GM12878 (cell line): ENCODE data around the gene AMPH. TPM values are rescaled to one million over a fixed set of nuclear protein-coding genes. Genes with fewer than 3 reads are reported as not detected.

Source experiments
- ATAC-seq: fragments of 200-7000 bp; cut with Tn5 transposase; 3 replicates; pipeline ENCODE4 v1.9.1; 2020; ENCODE audit warnings: mild to moderate bottlenecking, moderate library complexity
- BruUV-seq: library from RNA; stranded (reverse); fragments of 400-500 nt; replicated peaks from 2 replicates; lab custom pipeline; 2021; lab: Mats Ljungman, UMichigan
- CTCF ChIA-PET: fragments of 300-600 bp; sonication (Branson Sonifier 250); formaldehyde crosslinking; extraction: SDS; loops from one replicate; lab custom pipeline; 2021; ENCODE audit warnings: inconsistent platforms; lab: Yijun Ruan, JAX
- POLR2A ChIA-PET: fragments of 350-600 bp; formaldehyde crosslinking; extraction: SDS; loops from one replicate; lab custom pipeline; 2021; ENCODE audit warnings: inconsistent platforms; lab: Charles Lee
- RAD21 ChIA-PET: fragments of 300-600 bp; sonication (Branson Sonifier 250); formaldehyde crosslinking; loops from one replicate; lab custom pipeline; 2023; ENCODE audit warnings: antibody characterized with exemption; ENCODE audit not compliant: unreplicated experiment; lab: Charles Lee
- SMC1A ChIA-PET: fragments of 300-600 bp; sonication (Branson Sonifier 250); formaldehyde crosslinking; loops from one replicate; lab custom pipeline; 2023; ENCODE audit not compliant: unreplicated experiment, uncharacterized antibody; lab: Charles Lee
- DNase-seq: peaks from one replicate; pipeline ENCODE4 v3.0.0-alpha.2; 2011; ENCODE audit warnings: low read depth, low spot score
- FAIRE-seq: peaks from 3 replicates; lab custom pipeline; 2011; peaks lifted over from hg19 to GRCh38; lab: Jason Lieb, UNC
- H2AFZ ChIP-seq: 2 replicates; pipeline ENCODE4 v1.6.0; 2011; ENCODE audit warnings: low read depth, low read length, control low read depth; ENCODE audit not compliant: control insufficient read depth
- H3K27ac ChIP-seq: 2 replicates; pipeline ENCODE4 v1.5.1; 2011; ENCODE audit warnings: control low read depth; ENCODE audit not compliant: control insufficient read depth, insufficient read depth
- H3K27me3 ChIP-seq, 2 experiments: replicated peaks in 1 of 2; 2 replicates each; pipeline versions ENCODE4 v1.6.0 to v1.6.1; 2011; ENCODE audit warnings: low read length in 1 of 2; ENCODE audit not compliant: control insufficient read depth in 2 of 2, insufficient read depth in 2 of 2
- H3K36me3 ChIP-seq, 2 experiments: 2 replicates each; pipeline ENCODE4 v1.5.1; 2011; ENCODE audit warnings: low read length in 1 of 2; ENCODE audit not compliant: control insufficient read depth in 2 of 2, insufficient read depth in 2 of 2
- H3K4me1 ChIP-seq: 2 replicates; pipeline ENCODE4 v1.6.1; 2011; ENCODE audit warnings: mild to moderate bottlenecking, low read length, moderate library complexity, mixed read lengths; ENCODE audit not compliant: control insufficient read depth, insufficient read depth
- H3K4me2 ChIP-seq: 2 replicates; pipeline ENCODE4 v1.6.0; 2011; ENCODE audit warnings: control low read depth; ENCODE audit not compliant: control insufficient read depth, insufficient read depth
- H3K4me3 ChIP-seq: fragments of 200-600 bp; sonication (generic); 2 replicates; pipeline ENCODE4 v1.5.1; 2016
- H3K79me2 ChIP-seq: 2 replicates; pipeline ENCODE4 v1.6.0; 2011; ENCODE audit warnings: low read length; ENCODE audit not compliant: control insufficient read depth, insufficient read depth
- H3K9ac ChIP-seq: 2 replicates; pipeline ENCODE4 v1.8.0; 2011; ENCODE audit warnings: low read length, control low read depth, mixed read lengths; ENCODE audit not compliant: control insufficient read depth, insufficient read depth
- H3K9me3 ChIP-seq: replicated peaks from 3 replicates; pipeline ENCODE4 v1.5.1; 2011; ENCODE audit warnings: mild to moderate bottlenecking, low read length; ENCODE audit not compliant: control insufficient read depth, insufficient read depth
- H4K20me1 ChIP-seq: 2 replicates; pipeline ENCODE4 v1.6.0; 2011; ENCODE audit not compliant: control insufficient read depth, insufficient read depth
- BHLHE40 ChIP-seq, 2 experiments: fragments of 450-650 bp in 1 of 2; IDR thresholded peaks; 2 replicates each; pipeline ENCODE4 v1.6.1; 2011 to 2017; ENCODE audit warnings: low read depth in 2 of 2, borderline replicate concordance in 1 of 2, improper control_type of control experiment in 1 of 2, low read length in 1 of 2, mild to moderate bottlenecking in 1 of 2
- CEBPZ ChIP-seq: fragments of 150-350 bp; IDR thresholded peaks from 2 replicates; pipeline ENCODE4 v1.6.1; 2016; ENCODE audit warnings: low read depth, low read length
- CHD4 ChIP-seq: fragments of 200-600 bp; sonication (generic); IDR thresholded peaks from 2 replicates; pipeline ENCODE4 v1.6.1; 2016; ENCODE audit warnings: mild to moderate bottlenecking
- CTCF ChIP-seq, 3 experiments: IDR thresholded peaks in 2 of 3; conservative IDR thresholded peaks in 1 of 3; 2 replicates each; pipeline ENCODE4 v1.5.1; 2011; ENCODE audit warnings: low read depth in 3 of 3, low read length in 3 of 3, mild to moderate bottlenecking in 3 of 3, control low read depth in 2 of 3, moderate library complexity in 2 of 3, inconsistent platforms in 1 of 3, mixed read lengths in 1 of 3; ENCODE audit not compliant: control insufficient read depth in 2 of 3, insufficient read depth in 1 of 3; ENCODE audit errors: extremely low read depth in 1 of 3
- EZH2 ChIP-seq: IDR thresholded peaks from 2 replicates; pipeline ENCODE4 v1.6.1; 2012; ENCODE audit warnings: low read depth, mild to moderate bottlenecking, control low read depth, inconsistent platforms, low read length, borderline replicate concordance; ENCODE audit not compliant: control insufficient read depth
- FOXM1 ChIP-seq: IDR thresholded peaks from 2 replicates; pipeline ENCODE4 v1.6.1; 2012; ENCODE audit warnings: low read depth, mild to moderate bottlenecking, inconsistent platforms, low read length, moderate library complexity
- GABPA ChIP-seq: IDR thresholded peaks from 2 replicates; pipeline ENCODE4 v1.6.1; 2014; ENCODE audit warnings: antibody characterized with exemption, low read depth, mild to moderate bottlenecking, inconsistent platforms
- IKZF2 ChIP-seq, 2 experiments: fragments of 450-650 bp; IDR thresholded peaks; 2 replicates each; pipeline ENCODE4 v1.6.1; 2017; ENCODE audit warnings: mild to moderate bottlenecking in 2 of 2, moderate library complexity in 2 of 2
- IRF4 ChIP-seq: IDR thresholded peaks from 2 replicates; pipeline ENCODE4 v1.6.1; 2011; ENCODE audit warnings: low read depth, low read length
- KLF5 ChIP-seq: fragments of 450-650 bp; IDR thresholded peaks from 2 replicates; pipeline ENCODE4 v1.6.1; 2014; ENCODE audit warnings: mild to moderate bottlenecking; ENCODE audit not compliant: partially characterized antibody
- RAD51 ChIP-seq: fragments of 450-650 bp; IDR thresholded peaks from 2 replicates; pipeline ENCODE4 v1.6.1; 2016; ENCODE audit warnings: moderate library complexity, mild to moderate bottlenecking, inconsistent platforms
- RB1 ChIP-seq: fragments of 450-650 bp; formaldehyde crosslinking; IDR thresholded peaks from 2 replicates; pipeline ENCODE4 v1.6.1; 2017; ENCODE audit warnings: mild to moderate bottlenecking, borderline replicate concordance
- RFX5 ChIP-seq: IDR thresholded peaks from 2 replicates; pipeline ENCODE4 v1.6.1; 2011; ENCODE audit warnings: low read depth, low read length, improper control_type of control experiment
- SMC3 ChIP-seq: IDR thresholded peaks from 2 replicates; pipeline ENCODE4 v1.6.1; 2011; ENCODE audit warnings: low read length, improper control_type of control experiment, borderline replicate concordance
- WRNIP1 ChIP-seq: IDR thresholded peaks from 2 replicates; pipeline ENCODE4 v1.6.1; 2011; ENCODE audit warnings: low read depth, low read length, improper control_type of control experiment, borderline replicate concordance
- ZNF207 ChIP-seq: fragments of 450-650 bp; IDR thresholded peaks from 2 replicates; pipeline ENCODE4 v1.6.1; 2014; ENCODE audit warnings: antibody characterized with exemption, mild to moderate bottlenecking, borderline replicate concordance
- WGBS: methylation state at CpG from one replicate; pipeline ENCODE4 v1.1.6; 2016; ENCODE audit warnings: low lambda C conversion rate; ENCODE audit not compliant: insufficient replicate concordance, insufficient coverage; ENCODE audit errors: missing lambda C conversion rate; 5-methylcytosine and 5-hydroxymethylcytosine counted together
- in situ Hi-C: fragments of 300-500 bp; cut with MboI; formaldehyde crosslinking; loops from 9 replicates; pipeline ENCODE4 v1.14.3; 2018; ENCODE audit warnings: mixed read lengths
- intact Hi-C: fragments of 100-400 bp; cut with micrococcal nuclease; formaldehyde crosslinking; loops from one replicate; pipeline ENCODE4 v1.14.2; 2022; ENCODE audit not compliant: unreplicated experiment
- polyA plus RNA-seq, 11 experiments: library from polyadenylated mRNA; depleted of rRNA in 4 of 11; unstranded in 6 of 11; stranded (reverse) in 5 of 11; fragments of >200 nt; fragmentation: Nextera tagmentation in 4 of 11; fragmentation: Illumina TruSeq in 1 of 11; extraction: Ambion mirVana in 4 of 11; extraction: Trizol in 1 of 11; gene quantifications; 1 replicate in 1 of 11; 2 replicates in 10 of 11; pipeline versions ENCODE4 v1.2.1 to v1.2.3, GENCODE V29; 2011 to 2016; ENCODE audit warnings: inconsistent platforms in 2 of 11, missing spikeins in 2 of 11, low read depth in 1 of 11
- total RNA-seq, 4 experiments: library from RNA; depleted of rRNA in 3 of 4; stranded (reverse); fragments of >200 nt in 3 of 4; fragmentation: Illumina TruSeq in 1 of 4; extraction: Trizol in 1 of 4; gene quantifications; 2 replicates each; pipeline versions ENCODE4 v1.2.1 to v1.2.3, GENCODE V29; 2013 to 2021

AMPH gene
- total and polyA plus RNA-seq, 10 of the 15 experiments (the other 5 are each of a cell fraction or from before 2014, with no cell fraction given): 0.03 to 0.24 (median 0.08) TPM; not detected in 2

DNA sequence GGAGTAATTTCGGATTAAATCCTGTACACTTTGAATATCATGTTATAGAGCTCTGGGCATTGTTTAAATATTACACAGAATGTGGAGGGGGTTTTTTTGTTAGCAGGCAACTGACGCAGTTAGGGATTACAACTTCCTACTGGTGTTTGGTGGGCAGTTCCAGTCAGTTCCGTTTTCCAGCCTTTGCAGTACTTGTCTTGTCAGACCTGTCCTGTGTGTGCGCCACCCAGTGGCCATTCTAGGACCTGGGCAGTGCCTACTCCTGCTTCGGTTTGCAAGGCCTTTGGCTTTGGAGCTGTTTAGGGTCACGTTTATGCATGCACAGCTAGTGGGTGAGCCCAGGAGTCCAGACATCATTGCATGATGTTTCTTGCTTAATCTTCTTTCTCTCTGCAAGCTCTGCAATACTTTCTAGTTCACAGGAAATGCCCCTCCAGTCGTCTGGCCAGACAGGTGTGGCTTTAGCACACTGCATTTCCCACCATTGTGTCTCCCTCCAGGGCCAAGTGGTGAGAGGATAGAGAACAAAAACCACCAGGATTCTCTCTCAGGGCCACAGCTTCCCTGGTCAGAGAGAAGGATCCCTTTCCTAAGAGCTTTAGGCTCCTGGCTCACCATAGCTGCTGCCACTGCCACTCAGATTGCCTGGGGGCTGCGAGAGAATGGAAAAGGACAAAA, 261.2 kb downstream of the AMPH start:
- in situ Hi-C loops: loop anchor here (25.0 kb wide), 1 partner anchor 1367 kb away; no protein-coding TSS in a partner anchor
- H2AFZ ChIP-seq: peak overlapping the region; percentile 52
- no peaks in the 10 kb centered on the region for H3K27me3 ChIP-seq
- RAD21 ChIA-PET: interaction anchor here (0.7 to 4.9 kb wide), 11 partner anchors 11 to 468 kb away, joined by 3 to 47 read pairs (median 3); no protein-coding TSS in a partner anchor
- peak overlapping the region; percentile 22; the same call in 1 of the 2 replicates for H3K27ac ChIP-seq
- POLR2A ChIA-PET: no interaction called here
- no peak for DNase-seq
- H3K4me3 ChIP-seq: no peak overlapping the region
- WGBS: 31% methylated on average over 8 of the region's 8 CpGs
- H4K20me1 ChIP-seq: no peaks in the 10 kb centered on the region
- FAIRE-seq: peak; percentile 78
- no TSS peak for BruUV-seq
- 0 out of 2 replicates have a peak overlapping the region, but pooled peaks have one; percentile 3 for H3K4me2 ChIP-seq
- H3K36me3 ChIP-seq: no peaks in the 10 kb centered on the region
- H3K9ac ChIP-seq: no peak overlapping the region
- H3K9me3 ChIP-seq: no peaks in the 10 kb centered on the region
- ATAC-seq: peak; percentile 87
- peaks cover 31% of the 10 kb centered on the region for H3K4me1 ChIP-seq
- peaks cover 4% of the 10 kb centered on the region for H3K79me2 ChIP-seq
- intact Hi-C loops: loop anchor here (5.0 kb wide), 2 partner anchors 33 to 537 kb away; partner anchors contain the start of gene VPS41
- CTCF ChIA-PET: interaction anchor here (0.6 to 11.9 kb wide), 51 partner anchors 9 to 1398 kb away, joined by 3 to 247 read pairs (median 5); partner anchors contain the start of genes EPDR1, SFRP4 and TARP
- SMC1A ChIA-PET: interaction anchor here (0.7 to 5.7 kb wide), 17 partner anchors 9 to 261 kb away, joined by 3 to 48 read pairs (median 3); no protein-coding TSS in a partner anchor
- TF ChIP-seq BHLHE40 (IDR thresholded peaks at IDR 0.05; ENCODE audit: borderline replicate concordance in 1 of 2, low read depth in 2 of 2, low read length in 1 of 2) (peak; percentile 32 to 64; a peak in 3 of 4 replicates), CHD4 (no peak), EZH2 (no peak), SMC3 (peak; percentile 42; the same call in 1 of the 2 replicates), KLF5 (no peak), IRF4 (0 out of 2 replicates have a peak, but pooled peaks have one; percentile 40), FOXM1 (no peak), RB1 (0 out of 2 replicates have a peak, but pooled peaks have one; percentile 40), CEBPZ (no peak), CTCF (IDR thresholded peaks at IDR 0.05 in 2 of 3, conservative IDR thresholded peaks at IDR 0.05 in 1 of 3; ENCODE audit: control insufficient read depth in 2 of 3, extremely low read depth in 1 of 3, insufficient read depth in 1 of 3, low read depth in 3 of 3, low read length in 3 of 3) (peak; percentile 81 to 99 (median 96)), ZNF207 (no peak), WRNIP1 (0 out of 2 replicates have a peak, but pooled peaks have one; percentile 45), RFX5 (peak; percentile 31; the same call in 1 of the 2 replicates), IKZF2 (IDR thresholded peaks at IDR 0.05) (peak; percentile 67 to 69; a peak in 3 of 4 replicates), RAD51 (no peak), GABPA (0 out of 2 replicates have a peak, but pooled peaks have one; percentile 31)
